HUES64 (cell line): ENCODE measurements around the gene JDP2.

Source experiments
- H3K27ac ChIP-seq: 2 replicates; pipeline ENCODE4 v1.7.0; 2013; ENCODE audit warnings: low read depth, low read length, inconsistent platforms
- H3K27me3 ChIP-seq: 2 replicates; pipeline ENCODE4 v1.6.1; 2013; ENCODE audit warnings: mild to moderate bottlenecking, low read length; ENCODE audit not compliant: insufficient read depth
- H3K36me3 ChIP-seq: 2 replicates; pipeline ENCODE4 v1.6.1; 2013; ENCODE audit warnings: mild to moderate bottlenecking, low read length; ENCODE audit not compliant: insufficient read depth
- H3K4me1 ChIP-seq: 2 replicates; pipeline ENCODE4 v1.6.1; 2013; ENCODE audit warnings: mild to moderate bottlenecking, low read length, moderate library complexity; ENCODE audit not compliant: insufficient read depth
- H3K4me3 ChIP-seq: 2 replicates; pipeline ENCODE4 v1.5.1; 2013; ENCODE audit warnings: mild to moderate bottlenecking, low read length, moderate library complexity
- H3K9ac ChIP-seq: 2 replicates; pipeline ENCODE4 v1.6.1; 2013; ENCODE audit warnings: mild to moderate bottlenecking, low read depth, low read length
- H3K9me3 ChIP-seq: 2 replicates; pipeline ENCODE4 v1.6.1; 2013; ENCODE audit warnings: low read depth, low read length; ENCODE audit not compliant: insufficient read depth
- WGBS: fragments of 150-250, 120-280 bp; methylation state at CpG from one replicate; pipeline ENCODE4 v1.1.7; 2013; ENCODE audit warnings: missing lambda C conversion rate; 5-methylcytosine and 5-hydroxymethylcytosine counted together

Gene JDP2

DNA sequence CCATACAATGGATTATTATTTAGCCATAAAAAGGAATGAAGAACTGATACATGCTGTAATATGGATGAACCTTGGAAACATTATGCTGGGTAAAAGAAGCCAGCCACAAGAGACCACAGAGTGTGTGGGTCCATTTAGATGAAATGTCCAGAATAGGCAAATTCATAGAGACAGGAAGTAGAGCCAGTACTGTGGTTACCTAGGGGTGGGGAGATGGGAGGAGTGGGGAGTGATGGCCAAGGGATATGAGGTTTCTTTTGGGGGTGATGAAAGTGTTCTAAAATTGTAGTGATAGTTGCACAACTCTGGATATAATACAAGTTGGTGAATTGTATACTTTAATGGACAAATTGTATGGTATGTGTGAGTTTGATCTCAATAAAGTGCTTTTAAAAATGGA is 18.6 kb downstream of the JDP2 start:
- H3K27me3 ChIP-seq, result no peaks in the 10 kb centered on the region
- H3K4me1 ChIP-seq, result 0 out of 2 replicates have a peak, but pooled peaks cover 5% of the 10 kb centered on the region
- H3K9me3 ChIP-seq, result no peaks in the 10 kb centered on the region
- H3K27ac ChIP-seq, result no peak overlapping the region
- H3K9ac ChIP-seq, result no peak overlapping the region
- H3K36me3 ChIP-seq, result peaks cover 7% of the 10 kb centered on the region; the same call in 1 of the 2 replicates
- H3K4me3 ChIP-seq, result no peak overlapping the region

DNA sequence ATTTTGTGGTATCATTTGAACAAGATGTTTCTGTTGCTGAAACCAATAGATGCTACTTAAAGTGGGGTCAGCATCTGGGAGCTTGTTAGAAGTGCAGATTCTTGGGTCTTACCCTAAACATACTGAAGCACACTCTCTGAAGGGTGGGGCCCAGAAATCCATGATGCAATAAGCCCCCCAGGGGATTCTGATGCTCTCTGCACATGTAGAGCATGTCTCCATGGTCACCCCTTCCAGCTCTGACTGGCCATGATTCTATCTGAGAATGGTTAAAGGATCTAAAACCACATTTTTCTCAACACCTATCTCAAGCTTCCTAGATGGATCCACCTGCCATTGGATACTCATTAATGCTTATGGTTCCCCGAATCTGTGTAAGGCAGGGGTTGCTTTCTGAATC is 20.4 kb downstream of the JDP2 start:
- H3K9ac ChIP-seq, result no peak overlapping the region
- H3K27me3 ChIP-seq, result no peaks in the 10 kb centered on the region
- H3K9me3 ChIP-seq, result no peaks in the 10 kb centered on the region
- H3K4me3 ChIP-seq, result no peak overlapping the region
- H3K36me3 ChIP-seq, result no peaks in the 10 kb centered on the region; the same call in 1 of the 2 replicates
- H3K4me1 ChIP-seq, result peaks cover 12% of the 10 kb centered on the region
- 93% methylated on average over 1 of the region's 1 CpG for WGBS
- H3K27ac ChIP-seq, result no peak overlapping the region

DNA sequence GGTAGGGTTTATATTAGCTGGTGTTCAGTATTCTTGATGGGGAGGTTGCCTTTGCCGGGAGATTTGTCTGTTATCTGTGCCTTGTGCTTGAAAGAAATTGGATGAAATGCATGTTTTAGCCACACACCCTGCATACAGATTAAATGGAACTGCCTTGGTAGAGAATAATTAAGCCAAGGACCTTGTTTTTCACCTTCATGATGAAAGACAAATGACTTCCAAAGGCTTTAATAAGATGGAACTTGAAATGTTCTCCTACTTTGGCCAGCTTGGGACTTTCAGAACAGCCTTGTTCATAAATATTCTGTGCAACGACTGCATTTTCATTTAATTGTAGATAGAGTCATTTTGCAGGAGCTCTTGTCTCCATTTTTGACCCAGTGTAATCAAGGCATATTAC is 21.2 kb downstream of the JDP2 start:
- Histone ChIP-seq H3K9me3 (no peaks in the 10 kb centered on the region), H3K36me3 (no peaks in the 10 kb centered on the region; the same call in 1 of the 2 replicates), H3K27ac (no peak overlapping the region; the same call in 1 of the 2 replicates), H3K4me3 (no peak overlapping the region), H3K27me3 (no peaks in the 10 kb centered on the region), H3K9ac (no peak overlapping the region), H3K4me1 (peaks cover 21% of the 10 kb centered on the region)
- WGBS, result 72% methylated on average over 2 of the region's 2 CpGs

DNA sequence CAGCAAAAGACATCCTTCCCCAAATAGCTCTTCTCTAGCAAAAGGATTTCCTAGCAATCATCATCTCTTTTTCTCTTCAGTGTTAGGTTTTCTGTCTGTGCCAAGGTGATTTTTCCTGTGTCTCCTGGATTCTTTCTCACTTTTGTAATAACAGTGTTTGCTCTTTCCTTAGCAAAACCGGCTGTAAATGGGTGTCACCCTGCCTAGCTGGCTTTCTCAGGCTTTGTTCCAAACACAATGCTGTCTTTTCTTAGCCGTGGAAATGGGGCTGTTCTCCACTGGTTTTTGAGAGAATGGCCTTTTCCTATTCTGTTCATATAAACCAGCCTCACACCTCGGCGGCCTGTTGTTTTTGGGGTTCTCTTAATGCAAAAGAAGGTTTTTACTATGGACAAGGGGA is 21.9 kb downstream of the JDP2 start:
- Histone ChIP-seq H3K36me3 (no peaks in the 10 kb centered on the region; the same call in 1 of the 2 replicates), H3K9me3 (no peaks in the 10 kb centered on the region), H3K9ac (no peak overlapping the region), H3K27me3 (no peaks in the 10 kb centered on the region), H3K4me3 (no peak overlapping the region), H3K27ac (no peak overlapping the region), H3K4me1 (peaks cover 24% of the 10 kb centered on the region)
- 81% methylated on average over 4 of the region's 4 CpGs for WGBS

DNA sequence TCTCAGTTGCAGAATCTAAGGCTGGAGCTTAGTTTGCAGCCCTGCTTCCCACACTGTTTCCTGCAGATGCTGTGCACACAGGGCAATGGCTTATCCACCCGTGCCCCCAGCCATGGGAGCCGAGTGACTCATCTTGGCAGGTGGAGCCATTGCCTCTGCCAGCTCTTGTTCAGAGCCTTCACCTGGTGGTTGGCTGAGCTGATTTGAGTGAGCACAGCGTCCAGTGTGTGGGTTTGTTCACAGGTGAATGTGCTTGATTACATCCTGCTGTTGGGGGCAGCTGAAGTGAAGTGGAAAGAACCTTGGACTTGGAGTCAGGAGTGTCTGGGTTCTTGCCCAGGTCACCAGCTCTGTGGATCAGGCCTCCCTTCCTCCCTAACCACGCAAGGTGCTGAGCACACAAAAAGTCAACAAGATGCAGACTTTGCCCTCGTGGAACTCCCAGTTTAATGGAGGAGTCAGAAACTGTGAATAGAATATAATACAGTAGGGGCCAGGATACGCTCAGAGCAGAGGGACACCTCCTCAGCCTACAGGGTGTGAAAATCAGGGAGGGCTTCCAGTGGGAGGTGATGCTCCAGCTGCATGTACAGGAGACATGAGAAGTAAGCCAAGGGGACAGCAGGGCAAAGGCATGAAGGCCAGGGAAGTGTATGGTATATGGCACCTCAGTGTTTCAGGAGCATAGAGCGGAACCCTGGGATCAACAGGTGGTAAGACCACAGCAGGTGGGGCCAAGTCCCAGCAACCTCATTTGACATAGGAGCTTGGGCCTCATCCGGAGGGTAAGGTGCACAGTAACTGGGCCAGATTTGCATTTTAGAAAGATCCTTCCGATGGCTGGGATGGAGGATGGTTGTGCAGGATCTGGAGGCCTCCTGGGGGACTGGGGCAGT is 22.8 kb downstream of the JDP2 start:
- peaks cover 24% of the 10 kb centered on the region for H3K4me1 ChIP-seq
- H3K9ac ChIP-seq, result no peak overlapping the region
- no peak overlapping the region for H3K27ac ChIP-seq
- H3K27me3 ChIP-seq, result no peaks in the 10 kb centered on the region
- no peaks in the 10 kb centered on the region for H3K36me3 ChIP-seq
- H3K4me3 ChIP-seq, result no peak overlapping the region
- no peaks in the 10 kb centered on the region for H3K9me3 ChIP-seq
- 94% methylated on average over 9 of the region's 9 CpGs for WGBS

DNA sequence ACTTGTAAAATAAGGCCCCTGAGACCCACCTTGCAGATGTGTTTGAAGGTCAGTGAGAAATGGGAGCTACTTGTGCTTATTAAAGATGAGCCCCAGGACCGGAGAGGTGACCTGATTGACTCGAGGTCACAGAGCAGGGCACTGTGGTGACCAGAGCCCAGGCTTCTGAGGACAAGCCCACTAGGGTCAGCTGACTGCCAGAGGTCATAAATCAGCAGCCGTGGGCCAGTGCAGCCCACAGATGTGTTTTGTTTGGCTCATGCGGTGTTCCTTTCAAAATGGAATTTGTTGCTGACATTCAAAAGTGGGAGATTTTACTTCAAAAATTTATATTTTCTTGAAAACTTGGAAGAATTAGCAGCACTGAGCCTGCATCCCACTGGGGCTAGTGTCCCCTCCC is 24.5 kb downstream of the JDP2 start:
- peaks cover 32% of the 10 kb centered on the region for H3K4me1 ChIP-seq
- peak overlapping the region; percentile 98 for H3K27ac ChIP-seq
- H3K9ac ChIP-seq, result peak overlapping the region; percentile 71

DNA sequence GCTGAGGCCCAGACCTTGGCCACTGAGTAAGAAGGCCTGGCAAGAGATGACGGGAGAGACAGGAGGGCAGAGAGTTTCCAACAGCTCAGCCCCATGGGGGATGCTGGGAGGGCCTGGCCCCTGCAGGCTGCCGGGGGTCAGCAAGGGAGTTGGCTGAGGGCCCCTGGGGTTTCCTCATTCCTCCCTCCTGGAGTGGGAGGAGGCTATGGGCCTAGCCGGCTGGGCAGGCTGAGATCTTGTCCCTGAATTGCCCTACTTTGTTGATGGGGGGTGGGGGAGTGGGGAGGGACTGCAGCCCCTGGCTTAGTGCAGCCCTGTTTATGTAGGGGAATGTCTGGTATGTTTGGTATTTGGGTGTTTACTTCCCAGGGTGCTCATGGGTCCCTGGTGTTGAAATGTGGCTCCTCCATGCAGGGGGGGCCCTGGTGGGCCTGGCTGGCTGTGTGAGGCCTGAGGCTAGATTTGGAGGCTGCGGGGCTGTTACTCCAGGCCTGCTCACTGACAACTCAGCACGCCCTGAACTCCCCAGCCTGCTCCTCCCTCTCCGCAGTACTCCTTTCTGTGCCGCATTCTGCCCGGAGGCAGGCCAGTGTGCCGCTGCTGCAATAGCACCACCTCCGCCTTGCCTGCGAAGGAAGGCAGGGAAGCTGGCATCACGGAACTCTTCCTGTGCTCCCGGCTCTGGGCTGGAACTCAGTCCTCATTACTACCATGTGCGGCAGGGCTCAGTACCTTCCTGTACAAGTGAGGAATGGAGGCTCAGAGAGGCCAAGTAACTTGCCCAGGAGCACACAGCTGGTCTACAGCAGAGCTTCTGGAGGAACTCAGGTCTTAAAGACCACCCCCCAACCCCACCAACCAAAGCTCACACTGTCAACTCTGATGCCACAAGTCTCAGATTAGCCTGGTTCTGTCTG is 25.3 kb downstream of the JDP2 start:
- peak overlapping the region; percentile 98 for H3K27ac ChIP-seq
- H3K27me3 ChIP-seq, result no peaks in the 10 kb centered on the region
- H3K36me3 ChIP-seq, result no peaks in the 10 kb centered on the region
- peaks cover 39% of the 10 kb centered on the region for H3K4me1 ChIP-seq
- peak overlapping the region; percentile 71 for H3K9ac ChIP-seq
- H3K4me3 ChIP-seq, result peak overlapping the region; percentile 2; the same call in 1 of the 2 replicates
- H3K9me3 ChIP-seq, result no peaks in the 10 kb centered on the region
- 13% methylated on average over 14 of the region's 14 CpGs for WGBS

More for the DNA sequence above, 24.5 kb downstream of the JDP2 start:
- WGBS, result 64% methylated on average over 4 of the region's 4 CpGs
- Histone ChIP-seq H3K9me3 (no peaks in the 10 kb centered on the region), H3K4me3 (no peak overlapping the region), H3K36me3 (no peaks in the 10 kb centered on the region), H3K27me3 (no peaks in the 10 kb centered on the region)

DNA sequence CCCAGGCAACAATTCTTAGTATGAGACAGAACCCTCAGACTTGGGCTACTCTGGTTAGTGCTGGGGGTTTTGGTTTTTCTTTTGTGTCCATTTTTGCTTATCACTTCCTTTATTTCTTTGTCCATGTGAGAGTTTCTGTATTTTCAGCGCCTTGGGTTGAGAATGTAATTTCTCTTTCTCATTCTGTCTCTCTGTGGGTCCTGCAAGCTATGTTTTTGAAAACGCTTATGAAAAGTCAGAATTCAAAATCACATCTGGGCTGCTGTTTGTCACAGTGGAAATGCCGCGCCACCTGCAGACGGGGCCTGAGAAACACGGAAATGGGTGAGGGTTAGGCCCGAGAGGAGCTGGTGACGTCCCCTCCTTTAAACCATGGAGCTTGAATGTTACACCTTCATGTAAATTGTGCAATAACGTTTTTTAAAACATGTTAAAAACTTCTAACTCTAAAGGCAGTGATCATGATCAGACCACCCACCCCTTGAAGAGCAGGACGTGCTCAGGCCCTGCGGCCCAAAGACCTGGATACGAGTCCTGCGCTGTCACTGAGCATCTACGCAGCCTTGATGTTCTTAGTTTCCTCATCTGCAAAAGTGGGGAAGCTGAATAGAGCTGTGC is 26.1 kb downstream of the JDP2 start:
- H3K27me3 ChIP-seq, result no peaks in the 10 kb centered on the region
- H3K4me3 ChIP-seq, result no peak overlapping the region
- peaks cover 39% of the 10 kb centered on the region for H3K4me1 ChIP-seq
- peak overlapping the region; percentile 98 for H3K27ac ChIP-seq
- WGBS, result 80% methylated on average over 14 of the region's 14 CpGs
- no peaks in the 10 kb centered on the region for H3K9me3 ChIP-seq
- peak overlapping the region; percentile 67 for H3K9ac ChIP-seq
- no peaks in the 10 kb centered on the region for H3K36me3 ChIP-seq

DNA sequence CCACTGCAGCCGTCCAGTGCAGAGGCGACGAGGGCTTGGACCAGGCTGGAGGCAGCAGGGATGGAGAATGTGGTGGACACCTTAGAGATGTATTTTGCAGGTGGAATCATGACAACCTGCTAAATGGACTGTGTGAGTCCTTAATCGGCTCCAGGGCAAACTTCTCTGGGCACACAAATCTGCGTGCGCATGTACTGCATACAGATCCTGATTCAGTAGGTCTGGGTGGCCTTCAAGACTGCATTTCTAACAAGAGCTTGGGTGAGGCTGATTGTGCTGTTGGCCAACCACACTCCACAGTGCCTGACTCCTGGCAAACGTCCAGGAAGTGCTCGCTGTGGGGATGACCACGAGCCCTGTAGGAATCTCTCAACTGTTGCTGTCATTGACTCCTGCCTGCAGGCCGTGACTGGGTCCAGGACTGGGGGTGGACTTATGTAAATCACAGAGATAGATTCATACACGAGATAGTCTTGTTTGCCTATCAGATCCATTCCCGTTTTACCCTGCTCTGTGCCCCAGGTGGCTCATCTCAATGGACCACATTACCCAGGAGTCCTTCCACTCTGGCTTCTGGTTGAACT is 27.2 kb downstream of the JDP2 start:
- no peaks in the 10 kb centered on the region for H3K9me3 ChIP-seq
- no peak overlapping the region for H3K4me3 ChIP-seq
- no peaks in the 10 kb centered on the region for H3K27me3 ChIP-seq
- no peaks in the 10 kb centered on the region for H3K36me3 ChIP-seq
- no peak overlapping the region for H3K27ac ChIP-seq
- no peak overlapping the region for H3K9ac ChIP-seq
- peaks cover 39% of the 10 kb centered on the region for H3K4me1 ChIP-seq
- WGBS, result 91% methylated on average over 12 of the region's 12 CpGs

DNA sequence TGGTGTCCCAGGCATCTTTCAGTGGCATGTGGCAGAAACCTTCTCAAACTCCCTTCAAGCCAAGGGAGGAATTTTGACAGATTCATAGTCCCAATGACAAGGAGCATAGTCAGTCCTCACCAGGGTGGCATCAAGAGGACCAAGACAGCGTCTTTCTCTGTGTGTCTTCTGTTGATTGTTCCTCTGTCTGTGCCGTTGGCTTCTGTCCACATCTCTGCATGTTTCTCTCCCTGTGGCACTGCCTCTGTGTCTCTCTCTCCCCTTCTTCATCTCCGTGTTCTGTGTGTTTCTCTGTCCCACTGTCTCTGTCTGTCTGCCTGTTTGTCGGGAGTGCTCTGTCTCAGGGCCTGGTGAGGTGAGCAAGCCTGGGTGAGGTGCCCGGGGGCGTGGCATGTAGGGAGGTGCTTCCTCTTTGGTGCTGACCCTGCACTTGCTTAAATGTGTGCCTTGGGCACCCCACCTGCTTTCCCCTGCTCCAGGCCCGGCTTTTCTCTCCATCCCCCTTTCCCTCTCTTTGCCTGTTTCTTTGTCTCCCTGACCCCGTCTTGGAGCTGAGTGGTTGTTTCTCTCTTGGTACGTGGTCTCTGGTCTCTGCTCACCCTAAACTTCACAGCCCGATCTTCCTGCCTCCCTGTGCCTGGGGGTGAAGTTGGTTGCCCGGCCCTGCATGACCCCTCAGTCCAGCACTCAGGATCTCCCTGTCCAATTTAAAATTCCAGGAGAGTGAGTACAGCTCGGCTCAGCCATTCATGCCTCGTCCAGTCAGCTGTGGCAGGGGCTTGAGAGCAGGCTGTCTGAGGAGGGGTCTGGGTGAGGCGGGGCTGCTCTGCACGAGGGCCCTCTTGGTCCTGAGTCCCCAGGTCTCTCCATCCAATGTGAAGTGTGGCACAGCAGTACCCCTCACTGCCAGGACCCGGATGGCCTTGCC is 28.5 kb downstream of the JDP2 start:
- Histone ChIP-seq H3K9me3 (no peaks in the 10 kb centered on the region), H3K27ac (no peak overlapping the region), H3K27me3 (no peaks in the 10 kb centered on the region), H3K4me1 (peaks cover 39% of the 10 kb centered on the region), H3K36me3 (peaks cover 2% of the 10 kb centered on the region; the same call in 1 of the 2 replicates), H3K4me3 (no peak overlapping the region), H3K9ac (0 out of 2 replicates have a peak overlapping the region, but pooled peaks have one; percentile 30)
- 91% methylated on average over 15 of the region's 16 CpGs for WGBS
